Measurements from ENCODE around the gene ZBTB47. TPM values are rescaled to one million over a fixed set of nuclear protein-coding genes. Genes with fewer than 3 reads are reported as not detected.

Gene ZBTB47
- total RNA-seq, 1 donor from 2014 or later, result 118 TPM

DNA sequence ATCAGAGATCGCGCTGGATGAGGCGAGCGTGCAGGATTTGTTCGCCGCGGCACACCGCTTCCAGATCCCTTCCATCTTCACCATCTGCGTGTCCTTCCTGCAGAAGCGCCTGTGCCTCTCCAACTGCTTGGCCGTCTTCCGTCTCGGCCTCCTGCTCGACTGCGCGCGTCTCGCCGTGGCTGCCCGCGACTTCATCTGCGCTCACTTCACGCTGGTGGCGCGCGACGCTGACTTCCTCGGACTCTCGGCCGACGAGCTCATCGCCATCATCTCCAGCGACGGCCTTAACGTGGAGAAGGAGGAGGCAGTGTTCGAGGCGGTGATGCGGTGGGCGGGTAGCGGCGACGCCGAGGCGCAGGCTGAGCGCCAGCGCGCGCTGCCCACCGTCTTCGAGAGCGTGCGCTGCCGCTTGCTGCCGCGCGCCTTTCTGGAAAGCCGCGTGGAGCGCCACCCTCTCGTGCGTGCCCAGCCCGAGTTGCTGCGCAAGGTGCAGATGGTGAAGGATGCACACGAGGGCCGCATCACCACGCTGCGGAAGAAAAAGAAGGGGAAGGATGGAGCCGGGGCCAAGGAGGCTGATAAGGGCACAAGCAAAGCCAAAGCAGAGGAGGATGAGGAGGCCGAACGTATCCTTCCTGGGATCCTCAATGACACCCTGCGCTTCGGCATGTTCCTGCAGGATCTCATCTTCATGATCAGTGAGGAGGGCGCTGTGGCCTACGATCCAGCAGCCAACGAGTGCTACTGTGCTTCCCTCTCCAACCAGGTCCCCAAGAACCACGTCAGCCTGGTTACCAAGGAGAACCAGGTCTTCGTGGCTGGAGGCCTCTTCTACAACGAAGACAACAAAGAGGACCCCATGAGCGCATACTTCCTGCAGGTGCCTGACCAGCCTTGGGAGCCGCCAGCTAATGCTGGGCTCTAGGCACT lies 32.7 kb downstream of the ZBTB47 start:
- H3K4me3 ChIP-seq, result peak overlapping the region; percentile 34
- peaks cover 30% of the 10 kb centered on the region for H3K4me1 ChIP-seq
- H3K27ac ChIP-seq (replicated peaks), result no peak overlapping the region
- peak; percentile 13 for DNase-seq
- TF ChIP-seq, protein P1, sequence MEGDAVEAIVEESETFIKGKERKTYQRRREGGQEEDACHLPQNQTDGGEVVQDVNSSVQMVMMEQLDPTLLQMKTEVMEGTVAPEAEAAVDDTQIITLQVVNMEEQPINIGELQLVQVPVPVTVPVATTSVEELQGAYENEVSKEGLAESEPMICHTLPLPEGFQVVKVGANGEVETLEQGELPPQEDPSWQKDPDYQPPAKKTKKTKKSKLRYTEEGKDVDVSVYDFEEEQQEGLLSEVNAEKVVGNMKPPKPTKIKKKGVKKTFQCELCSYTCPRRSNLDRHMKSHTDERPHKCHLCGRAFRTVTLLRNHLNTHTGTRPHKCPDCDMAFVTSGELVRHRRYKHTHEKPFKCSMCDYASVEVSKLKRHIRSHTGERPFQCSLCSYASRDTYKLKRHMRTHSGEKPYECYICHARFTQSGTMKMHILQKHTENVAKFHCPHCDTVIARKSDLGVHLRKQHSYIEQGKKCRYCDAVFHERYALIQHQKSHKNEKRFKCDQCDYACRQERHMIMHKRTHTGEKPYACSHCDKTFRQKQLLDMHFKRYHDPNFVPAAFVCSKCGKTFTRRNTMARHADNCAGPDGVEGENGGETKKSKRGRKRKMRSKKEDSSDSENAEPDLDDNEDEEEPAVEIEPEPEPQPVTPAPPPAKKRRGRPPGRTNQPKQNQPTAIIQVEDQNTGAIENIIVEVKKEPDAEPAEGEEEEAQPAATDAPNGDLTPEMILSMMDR (IDR thresholded peaks at IDR 0.05; ENCODE audit: borderline replicate concordance), result no peak
- H3K36me3 ChIP-seq, result no peaks in the 10 kb centered on the region
- intact Hi-C loops (cut with micrococcal nuclease), result no loop called here
- peaks cover 23% of the 10 kb centered on the region for H3K27me3 ChIP-seq (ENCODE audit: low read depth)
- H3K9me3 ChIP-seq (replicated peaks), result no peaks in the 10 kb centered on the region

DNA sequence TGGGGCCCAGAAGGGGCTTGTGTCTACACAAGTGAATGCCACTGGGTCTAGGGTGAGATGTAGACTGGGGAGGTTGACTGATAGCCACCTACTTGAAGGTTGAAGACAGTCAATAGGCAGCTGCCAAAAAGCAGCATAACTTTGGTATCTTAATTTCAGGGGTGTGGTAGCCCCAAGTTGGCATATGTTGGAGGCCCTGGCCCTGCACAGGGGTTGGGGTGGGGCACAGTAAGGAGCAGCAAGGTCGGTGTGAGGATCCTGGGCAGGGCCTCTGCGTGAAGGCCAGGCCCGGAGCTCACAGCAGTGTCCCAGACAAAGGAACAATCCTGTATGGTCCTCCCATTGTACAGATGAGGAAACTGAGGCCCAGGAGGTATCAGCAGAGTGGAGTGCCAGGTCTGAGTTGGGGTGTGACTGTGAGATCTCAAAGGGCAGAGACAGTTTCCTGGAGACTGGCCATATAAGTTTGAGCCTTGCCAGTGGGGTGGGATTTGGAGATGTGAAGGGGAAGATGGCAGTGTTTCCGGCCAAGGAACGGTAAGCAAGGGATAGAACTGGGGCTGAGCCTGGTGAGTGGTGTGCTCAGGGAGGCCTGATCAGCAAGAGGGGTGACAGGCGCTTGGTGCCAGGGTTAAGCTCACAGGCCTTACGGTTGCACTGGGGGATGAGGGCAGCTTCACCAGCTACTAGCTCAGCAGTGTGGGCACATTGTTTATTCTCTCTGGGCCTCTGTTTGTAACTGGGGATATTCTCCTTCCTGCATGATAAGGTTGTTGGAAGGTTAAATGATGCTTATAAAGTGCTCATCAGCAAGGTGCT lies 33.5 kb downstream of the ZBTB47 start:
- no peak overlapping the region for H3K27ac ChIP-seq (replicated peaks)
- peaks cover 30% of the 10 kb centered on the region for H3K4me1 ChIP-seq
- no peaks in the 10 kb centered on the region for H3K9me3 ChIP-seq (replicated peaks)
- no peaks in the 10 kb centered on the region for H3K36me3 ChIP-seq
- intact Hi-C loops (cut with micrococcal nuclease), result no loop called here
- DNase-seq, result peak; percentile 4
- H3K27me3 ChIP-seq (ENCODE audit: low read depth), result peaks cover 23% of the 10 kb centered on the region
- TF ChIP-seq, protein P1 (IDR thresholded peaks at IDR 0.05; ENCODE audit: borderline replicate concordance), result no peak
- H3K4me3 ChIP-seq, result no peak overlapping the region

DNA sequence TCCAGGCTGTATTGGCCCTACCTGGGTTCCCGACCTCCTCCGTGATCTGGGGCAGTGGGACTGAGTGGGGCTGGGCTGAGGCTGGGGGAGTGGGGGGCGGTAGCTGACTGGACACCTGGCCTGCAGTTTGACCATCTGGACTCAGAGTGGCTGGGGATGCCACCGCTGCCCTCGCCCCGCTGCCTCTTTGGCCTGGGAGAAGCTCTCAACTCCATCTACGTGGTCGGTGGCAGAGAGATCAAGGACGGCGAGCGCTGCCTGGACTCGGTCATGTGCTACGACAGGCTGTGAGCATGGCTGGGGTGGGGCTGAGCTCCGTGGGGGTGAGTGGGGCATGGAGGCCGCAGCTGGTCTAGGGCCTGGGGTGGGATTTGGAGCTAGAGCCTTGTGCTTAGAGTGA lies 34.5 kb downstream of the ZBTB47 start:
- Histone ChIP-seq H3K4me3 (no peak overlapping the region), H3K27me3 (ENCODE audit: low read depth) (peaks cover 23% of the 10 kb centered on the region), H3K36me3 (no peaks in the 10 kb centered on the region), H3K9me3 (replicated peaks) (no peaks in the 10 kb centered on the region), H3K27ac (replicated peaks) (no peak overlapping the region), H3K4me1 (peaks cover 30% of the 10 kb centered on the region)
- DNase-seq, result peak; percentile 14
- intact Hi-C loops (cut with micrococcal nuclease), result no loop called here
- TF ChIP-seq, protein P1 (IDR thresholded peaks at IDR 0.05; ENCODE audit: borderline replicate concordance), result no peak

DNA sequence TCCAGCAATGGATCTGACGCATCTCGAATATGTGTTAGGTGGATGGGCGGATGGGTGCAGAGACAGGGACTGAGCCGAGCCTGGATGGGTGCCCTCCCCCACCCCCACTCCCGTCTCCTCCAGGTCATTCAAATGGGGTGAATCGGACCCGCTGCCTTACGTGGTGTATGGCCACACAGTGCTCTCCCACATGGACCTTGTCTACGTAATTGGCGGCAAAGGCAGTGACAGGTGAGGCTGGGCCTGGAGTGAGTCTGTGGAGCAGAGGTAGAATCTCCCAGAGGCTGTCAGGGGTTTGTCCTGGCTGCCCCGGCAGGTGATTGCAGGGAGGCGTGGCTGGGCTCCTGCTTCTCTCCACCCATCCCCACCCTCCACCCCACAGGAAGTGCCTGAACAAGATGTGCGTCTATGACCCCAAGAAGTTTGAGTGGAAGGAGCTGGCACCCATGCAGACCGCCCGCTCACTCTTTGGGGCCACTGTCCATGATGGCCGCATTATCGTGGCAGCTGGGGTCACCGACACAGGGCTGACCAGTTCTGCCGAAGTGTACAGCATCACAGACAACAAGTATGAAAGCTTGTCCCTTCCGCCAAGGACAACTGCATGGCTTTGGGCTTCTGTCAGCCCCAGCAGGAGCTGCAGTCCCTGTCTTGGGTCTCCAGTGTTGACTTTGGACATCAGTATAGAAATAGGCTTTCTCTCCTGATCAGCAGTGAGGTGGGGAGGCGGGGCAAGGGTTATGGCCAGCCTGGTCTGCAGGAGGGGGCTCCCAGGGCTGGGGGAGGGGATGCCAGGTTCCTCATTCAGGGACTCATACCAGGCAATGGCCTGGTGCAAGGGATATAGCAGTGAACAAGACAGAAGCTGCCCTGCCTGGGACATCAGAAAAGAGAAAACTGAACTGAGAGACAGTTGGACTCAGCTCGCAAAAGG lies 35.3 kb downstream of the ZBTB47 start:
- no peak overlapping the region for H3K4me3 ChIP-seq
- H3K27ac ChIP-seq (replicated peaks), result no peak overlapping the region
- peaks cover 24% of the 10 kb centered on the region for H3K4me1 ChIP-seq
- H3K27me3 ChIP-seq (ENCODE audit: low read depth), result peaks cover 23% of the 10 kb centered on the region
- peak; percentile 8 for DNase-seq
- intact Hi-C loops (cut with micrococcal nuclease), result no loop called here
- H3K9me3 ChIP-seq (replicated peaks), result no peaks in the 10 kb centered on the region
- TF ChIP-seq, protein P1 (IDR thresholded peaks at IDR 0.05; ENCODE audit: borderline replicate concordance), result no peak
- H3K36me3 ChIP-seq, result no peaks in the 10 kb centered on the region
